Measurements from ENCODE around the gene ELAVL1.
"Not testable (repeated sequence)": the region's sequence is repeated elsewhere in the genome, so short reads cannot be mapped to it uniquely, and the experiment has no call there.

Gene ELAVL1

GRCh38 chr19:8005534-8006256, at the start of gene ELAVL1:
ELAVL1 (minus strand) TSS chr19:8005641; CDS start chr19:7991815, 13,826 bp downstream.
- DNase-seq: peak; percentile 89

GRCh38 chr19:8054169-8054568, 48.7 kb upstream of the ELAVL1 start:
- DNase-seq: no peak

- no peak for DNase-seq
Observed at GRCh38 chr19:8052464-8052859, 47.0 kb upstream of the ELAVL1 start, which contains the start of gene CCL25. CCL25 (plus strand) TSS chr19:8052760; CDS start chr19:8053050, 290 bp downstream.

GRCh38 chr19:8050274-8051096, 45.0 kb upstream of the ELAVL1 start:
- peak; percentile 72 for DNase-seq

GRCh38 chr19:8046569-8047165, 41.2 kb upstream of the ELAVL1 start:
- DNase-seq: no peak

GRCh38 chr19:8045872-8046568, 40.6 kb upstream of the ELAVL1 start:
- DNase-seq: no peak

GRCh38 chr19:8044018-8044417, 38.6 kb upstream of the ELAVL1 start:
- DNase-seq: no peak

GRCh38 chr19:8042900-8043299, 37.5 kb upstream of the ELAVL1 start:
- no peak for DNase-seq

GRCh38 chr19:8041531-8041931, 36.1 kb upstream of the ELAVL1 start:
- DNase-seq: no peak

GRCh38 chr19:8039231-8039630, 33.8 kb upstream of the ELAVL1 start:
- DNase-seq: no peak

- DNase-seq: no peak
Observed at GRCh38 chr19:8038815-8039214, 33.4 kb upstream of the ELAVL1 start.

GRCh38 chr19:8036434-8037099, 31.1 kb upstream of the ELAVL1 start:
- no peak for DNase-seq

- no peak for DNase-seq
Observed at GRCh38 chr19:8034178-8034525, 28.7 kb upstream of the ELAVL1 start.

- not testable (repeated sequence) for DNase-seq
Observed at GRCh38 chr19:8033287-8034177, 28.1 kb upstream of the ELAVL1 start.

GRCh38 chr19:8030960-8031359, 25.5 kb upstream of the ELAVL1 start:
- DNase-seq: no peak

- no peak for DNase-seq
Observed at GRCh38 chr19:8028951-8029491, 23.6 kb upstream of the ELAVL1 start.

GRCh38 chr19:8025316-8025715, 19.9 kb upstream of the ELAVL1 start:
- no peak for DNase-seq

GRCh38 chr19:8024256-8024655, 18.8 kb upstream of the ELAVL1 start:
- not testable (repeated sequence) for DNase-seq

GRCh38 chr19:8023371-8023770, 17.9 kb upstream of the ELAVL1 start:
- DNase-seq: no peak

GRCh38 chr19:8022275-8022674, 16.8 kb upstream of the ELAVL1 start:
- no peak for DNase-seq

GRCh38 chr19:8021374-8021773, 15.9 kb upstream of the ELAVL1 start:
- no peak for DNase-seq
